Natural killer cell treated with Interleukin-12 subunit alpha and Interleukin-12 subunit beta and Interleukin-15 and Interleukin-18, amount 100 ng/mL, for 72 hours (primary cell): ENCODE data around the gene TMEM176A. TPM values are rescaled to one million over a fixed set of nuclear protein-coding genes. Genes with fewer than 3 reads are reported as not detected.
"Not testable (repeated sequence)": the region's sequence is repeated elsewhere in the genome, so short reads cannot be mapped to it uniquely, and the experiment has no call there.

Source experiments
- ATAC-seq, 2 donors: fragments of 150-1000 bp; cut with Tn5 transposase in 1 of 2; sonication (Bioruptor Pico), chemical (Tn5 transposase) in 1 of 2; 2 replicates each; pipeline ENCODE4 v1.10.0; 2021
- DNase-seq: peaks from one replicate; pipeline ENCODE4 v3.0.0; 2022; ENCODE audit warnings: low spot score
- H3K27ac Mint-ChIP-seq, 2 donors: 1 replicate in 1 of 2; 2 replicates in 1 of 2; pipeline ENCODE4 v1.8.0; 2022; ENCODE audit warnings: mixed read lengths in 2 of 2, mild to moderate bottlenecking in 1 of 2, moderate library complexity in 1 of 2
- H3K27me3 Mint-ChIP-seq, 2 donors: 1 replicate in 1 of 2; 2 replicates in 1 of 2; pipeline ENCODE4 v1.8.0; 2022; ENCODE audit warnings: mixed read lengths in 2 of 2
- H3K36me3 Mint-ChIP-seq: one replicate; pipeline ENCODE4 v1.8.0; 2022; ENCODE audit warnings: mixed read lengths
- H3K4me1 Mint-ChIP-seq, 2 donors: 1 replicate in 1 of 2; 2 replicates in 1 of 2; pipeline ENCODE4 v1.8.0; 2022; ENCODE audit warnings: low read depth in 2 of 2, mixed read lengths in 2 of 2, mild to moderate bottlenecking in 1 of 2
- H3K4me3 Mint-ChIP-seq: one replicate; pipeline ENCODE4 v1.8.0; 2022; ENCODE audit warnings: mixed read lengths
- H3K9me3 Mint-ChIP-seq: 2 replicates; pipeline ENCODE4 v1.8.0; 2022; ENCODE audit warnings: mixed read lengths
- total RNA-seq, 2 donors: library from RNA; stranded (reverse); gene quantifications; one replicate each; pipeline ENCODE4 v1.2.3, GENCODE V29; 2022

The TMEM176A gene
- total RNA-seq, 2 donors from 2014 or later = 0.64 TPM; not detected in 1

DNA sequence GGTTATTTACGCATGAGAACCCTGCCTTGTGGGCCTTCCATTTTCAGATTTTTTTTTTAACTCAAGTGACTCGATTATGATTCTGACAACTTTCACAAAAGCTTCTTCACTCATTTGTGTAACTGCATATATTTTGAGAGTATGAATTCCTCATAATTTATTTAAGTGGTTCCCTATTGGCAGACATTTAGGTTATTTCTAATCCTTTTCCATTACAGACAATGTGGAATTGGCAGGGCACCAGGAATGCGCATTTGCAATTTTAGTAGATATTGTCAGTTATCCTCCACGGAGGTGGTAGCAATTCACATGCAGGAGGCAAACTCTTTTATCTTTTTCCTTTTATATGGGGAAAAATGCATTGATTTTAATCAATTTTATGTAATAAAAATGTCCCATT is 2.9 kb upstream of the TMEM176A start:
- H3K27ac Mint-ChIP-seq = no peak overlapping the region
- ATAC-seq = no peak
- H3K9me3 Mint-ChIP-seq = no peaks in the 10 kb centered on the region
- no peaks in the 10 kb centered on the region for H3K36me3 Mint-ChIP-seq
- H3K27me3 Mint-ChIP-seq = peaks cover 32 to 36% of the 10 kb centered on the region in 2 donors
- no peak for DNase-seq
- no peak overlapping the region for H3K4me3 Mint-ChIP-seq
- peaks cover 0 to 8% of the 10 kb centered on the region in 2 donors for H3K4me1 Mint-ChIP-seq

DNA sequence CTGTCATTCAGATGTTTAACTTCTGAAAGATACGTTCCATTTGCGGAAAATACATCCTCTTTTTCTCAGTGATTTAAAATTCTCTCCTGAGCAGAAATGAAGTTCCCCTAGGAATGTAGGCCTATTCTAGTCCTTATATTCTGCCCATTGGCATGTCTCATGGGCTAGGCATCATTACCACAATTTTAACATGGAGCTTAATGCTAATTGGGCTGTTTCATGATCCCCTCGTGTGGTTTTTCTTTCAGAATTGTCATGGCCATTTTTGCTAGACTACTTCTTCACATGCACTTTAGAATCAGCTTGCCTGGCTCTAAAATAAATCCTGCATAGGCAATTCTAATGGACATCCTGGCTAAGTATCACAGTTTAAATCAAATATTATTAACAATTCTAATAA is 1.4 kb upstream of the TMEM176A start:
- no peak for DNase-seq
- no peak for ATAC-seq
- no peak overlapping the region for H3K27ac Mint-ChIP-seq
- no peaks in the 10 kb centered on the region for H3K36me3 Mint-ChIP-seq
- H3K9me3 Mint-ChIP-seq = no peaks in the 10 kb centered on the region
- peaks cover 0 to 8% of the 10 kb centered on the region in 2 donors for H3K4me1 Mint-ChIP-seq
- H3K4me3 Mint-ChIP-seq = no peak overlapping the region
- H3K27me3 Mint-ChIP-seq = peaks cover 32 to 36% of the 10 kb centered on the region in 2 donors

- H3K27me3 Mint-ChIP-seq = peaks cover 36% of the 10 kb centered on the region in 2 donors
- H3K27ac Mint-ChIP-seq = no peak within 1 kb of the TSS
- no peak for DNase-seq
- H3K9me3 Mint-ChIP-seq = no peaks in the 10 kb centered on the region
- no peak for ATAC-seq
- H3K4me1 Mint-ChIP-seq = peaks cover 0 to 8% of the 10 kb centered on the region in 2 donors
- H3K4me3 Mint-ChIP-seq = peak within 1 kb of the TSS; percentile 49
- H3K36me3 Mint-ChIP-seq = no peaks in the 10 kb centered on the region
These were observed 608 bp upstream of the TMEM176A start, which contains the start of gene TMEM176B for GRCh38 chr7:150799741-150800580. Gene TMEM176B, minus strand, starts transcription at chr7:150800364. Its CDS starts 3,795 bp downstream, at chr7:150796569.

DNA sequence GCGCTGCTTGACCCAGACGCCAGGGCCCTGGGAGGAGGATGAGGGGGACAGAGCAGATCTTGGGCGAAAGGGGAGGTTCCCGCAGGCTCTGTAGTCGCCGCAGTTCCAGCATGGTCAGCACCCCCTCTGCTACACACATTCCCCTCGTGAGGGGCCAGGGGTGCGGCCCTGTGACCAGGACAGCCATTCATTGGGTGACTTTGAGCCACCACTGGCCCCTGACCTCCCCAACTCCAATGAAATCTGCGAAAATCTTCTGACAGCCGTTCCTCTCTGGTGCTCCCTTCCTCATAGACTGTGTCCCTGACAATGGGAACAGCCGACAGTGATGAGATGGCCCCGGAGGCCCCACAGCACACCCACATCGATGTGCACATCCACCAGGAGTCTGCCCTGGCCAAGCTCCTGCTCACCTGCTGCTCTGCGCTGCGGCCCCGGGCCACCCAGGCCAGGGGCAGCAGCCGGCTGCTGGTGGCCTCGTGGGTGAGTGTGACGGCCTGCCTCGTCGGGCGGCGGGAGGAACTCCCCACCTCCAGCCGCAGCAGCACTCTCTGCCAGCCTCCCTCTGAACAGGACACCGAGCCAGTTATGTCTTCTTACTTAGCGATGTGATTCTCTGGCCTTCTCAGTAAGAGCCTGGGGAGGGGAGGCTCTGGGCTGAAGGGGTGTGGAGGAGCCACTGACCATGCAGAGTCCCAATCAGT is 825 bp downstream of the TMEM176A start:
- DNase-seq (no peak), ATAC-seq (peak in 1 of 2 donors; percentile 29)
- Mint-ChIP-seq H3K36me3 (peaks cover 7% of the 10 kb centered on the region), H3K9me3 (no peaks in the 10 kb centered on the region), H3K27ac (no peak overlapping the region), H3K4me1 (peaks cover 0 to 8% of the 10 kb centered on the region in 2 donors), H3K27me3 (peaks cover 31 to 36% of the 10 kb centered on the region in 2 donors), H3K4me3 (peak overlapping the region; percentile 49)

GRCh38 chr7:150801946-150802771 is 1.6 kb downstream of the TMEM176A start:
- no peak for DNase-seq
- peaks cover 7% of the 10 kb centered on the region for H3K36me3 Mint-ChIP-seq
- peak overlapping the region; percentile 44 for H3K4me3 Mint-ChIP-seq
- H3K27ac Mint-ChIP-seq = no peak overlapping the region
- ATAC-seq = no peak
- H3K9me3 Mint-ChIP-seq = no peaks in the 10 kb centered on the region
- peaks cover 0 to 8% of the 10 kb centered on the region in 2 donors for H3K4me1 Mint-ChIP-seq
- peaks cover 28 to 32% of the 10 kb centered on the region in 2 donors for H3K27me3 Mint-ChIP-seq

DNA sequence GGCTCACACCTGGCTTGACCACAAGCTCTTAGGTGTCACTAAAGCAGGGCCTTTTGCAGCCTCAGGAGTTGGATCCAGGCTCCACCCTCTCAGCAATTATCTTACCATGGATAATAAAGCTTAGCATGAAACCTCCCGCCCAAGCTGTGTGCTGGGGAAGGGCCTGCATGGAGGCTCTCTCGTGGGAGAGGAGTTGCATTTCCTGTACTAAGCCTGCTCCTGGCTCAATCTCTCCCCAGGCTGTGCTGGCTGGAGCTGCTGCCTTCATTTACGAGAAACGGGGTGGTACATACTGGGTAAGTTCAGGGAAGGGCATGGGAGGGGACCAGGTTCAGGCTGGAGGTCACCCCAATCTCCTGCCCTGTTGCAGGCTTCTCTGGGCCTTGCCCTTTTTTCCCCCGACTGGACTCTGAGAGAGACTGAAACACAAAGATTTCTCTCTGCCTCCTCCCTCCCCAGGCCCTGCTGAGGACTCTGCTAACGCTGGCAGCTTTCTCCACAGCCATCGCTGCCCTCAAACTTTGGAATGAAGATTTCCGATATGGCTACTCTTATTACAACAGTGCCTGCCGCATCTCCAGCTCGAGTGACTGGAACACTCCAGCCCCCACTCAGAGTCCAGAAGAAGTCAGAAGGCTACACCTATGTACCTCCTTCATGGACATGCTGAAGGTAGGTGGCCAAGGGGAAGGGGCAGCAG is 2.7 kb downstream of the TMEM176A start:
- Mint-ChIP-seq H3K4me1 (peaks cover 0 to 8% of the 10 kb centered on the region in 2 donors), H3K27ac (no peak overlapping the region), H3K9me3 (no peaks in the 10 kb centered on the region), H3K27me3 (peaks cover 26 to 30% of the 10 kb centered on the region in 2 donors), H3K36me3 (peaks cover 7% of the 10 kb centered on the region), H3K4me3 (no peak overlapping the region)
- DNase-seq (no peak), ATAC-seq (no peak)

DNA sequence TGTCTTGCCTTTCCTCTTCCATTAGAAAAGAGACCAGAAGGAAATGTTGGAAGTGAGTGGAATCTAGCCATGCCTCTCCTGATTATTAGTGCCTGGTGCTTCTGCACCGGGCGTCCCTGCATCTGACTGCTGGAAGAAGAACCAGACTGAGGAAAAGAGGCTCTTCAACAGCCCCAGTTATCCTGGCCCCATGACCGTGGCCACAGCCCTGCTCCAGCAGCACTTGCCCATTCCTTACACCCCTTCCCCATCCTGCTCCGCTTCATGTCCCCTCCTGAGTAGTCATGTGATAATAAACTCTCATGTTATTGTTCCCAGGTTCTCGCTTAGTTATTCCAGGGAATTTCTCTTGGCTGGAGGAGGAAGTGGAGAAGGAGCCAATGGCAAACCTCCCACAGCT is 4.2 kb downstream of the TMEM176A start:
- Mint-ChIP-seq H3K4me1 (peaks cover 0 to 8% of the 10 kb centered on the region in 2 donors), H3K36me3 (peaks cover 7% of the 10 kb centered on the region), H3K4me3 (no peak overlapping the region), H3K9me3 (no peaks in the 10 kb centered on the region), H3K27ac (no peak overlapping the region), H3K27me3 (peaks cover 25 to 31% of the 10 kb centered on the region in 2 donors)
- ATAC-seq (no peak), DNase-seq (no peak)

DNA sequence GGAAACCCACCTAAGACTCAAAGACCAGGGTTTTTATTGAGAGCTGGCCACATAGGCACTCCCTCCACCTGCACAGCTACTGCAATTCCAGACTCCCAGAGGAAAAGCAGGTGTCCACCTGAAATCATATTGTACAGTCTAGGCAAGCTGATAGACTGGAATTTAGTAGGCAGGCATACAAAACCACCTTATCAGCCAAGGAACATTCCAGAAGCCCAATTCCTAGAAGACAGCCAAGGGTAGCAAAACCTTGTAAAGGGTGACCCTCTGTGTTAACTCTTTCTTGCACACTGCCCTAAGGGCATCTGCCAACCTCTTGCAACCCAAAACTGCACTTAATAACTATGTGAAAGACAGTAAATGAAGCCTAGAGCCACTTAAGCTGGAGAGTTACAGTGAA is 5.3 kb downstream of the TMEM176A start:
- Mint-ChIP-seq H3K4me3 (no peak overlapping the region), H3K36me3 (peaks cover 7% of the 10 kb centered on the region), H3K27me3 (peaks cover 35 to 38% of the 10 kb centered on the region in 2 donors), H3K4me1 (peaks cover 0 to 8% of the 10 kb centered on the region in 2 donors), H3K27ac (no peak overlapping the region), H3K9me3 (no peaks in the 10 kb centered on the region)
- ATAC-seq (no peak), DNase-seq (no peak)

DNA sequence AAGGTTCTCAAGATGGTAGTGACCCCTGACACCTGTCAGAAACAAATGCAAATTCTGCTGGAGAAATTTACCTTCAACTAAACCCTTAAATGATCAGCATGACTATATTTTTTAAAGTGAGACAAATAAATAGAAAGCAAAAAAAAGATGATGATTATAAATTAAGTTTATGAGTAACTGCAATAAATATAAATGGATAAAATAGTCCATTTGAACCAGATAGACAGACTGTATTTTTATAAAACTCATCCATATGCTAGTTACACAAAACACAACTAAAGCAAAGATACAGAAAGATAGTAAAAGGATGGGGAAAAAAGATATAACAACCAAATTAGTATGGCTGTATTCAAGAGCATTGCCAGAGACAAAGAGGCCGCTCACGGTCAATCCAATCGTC is 5.9 kb downstream of the TMEM176A start:
- no peak overlapping the region for H3K4me3 Mint-ChIP-seq
- no peaks in the 10 kb centered on the region for H3K9me3 Mint-ChIP-seq
- H3K27ac Mint-ChIP-seq = no peak overlapping the region
- peaks cover 0 to 5% of the 10 kb centered on the region in 2 donors for H3K4me1 Mint-ChIP-seq
- DNase-seq = no peak
- peaks cover 7% of the 10 kb centered on the region for H3K36me3 Mint-ChIP-seq
- ATAC-seq = no peak
- H3K27me3 Mint-ChIP-seq = peaks cover 39 to 40% of the 10 kb centered on the region in 2 donors

DNA sequence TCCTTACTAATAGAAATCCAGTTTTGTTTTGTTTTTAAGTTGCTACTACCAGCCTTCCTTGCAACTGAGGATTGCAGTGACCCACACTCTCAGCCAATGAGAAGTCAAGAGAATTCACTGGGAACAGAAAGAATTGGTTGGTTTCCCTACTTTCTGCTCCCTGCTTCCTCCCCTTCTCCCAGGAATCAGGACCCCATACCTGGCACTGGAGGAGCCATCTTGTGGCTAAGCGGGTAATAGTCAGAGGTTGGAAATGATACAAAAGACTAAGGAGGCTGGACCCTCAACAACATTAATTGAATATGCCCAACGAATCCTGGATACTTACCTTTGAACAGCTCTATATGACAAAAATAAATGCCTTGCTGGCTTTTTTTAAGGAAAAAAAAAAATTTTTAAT is 6.3 kb downstream of the TMEM176A start:
- no peak overlapping the region for H3K27ac Mint-ChIP-seq
- no peaks in the 10 kb centered on the region for H3K9me3 Mint-ChIP-seq
- DNase-seq (no peak), ATAC-seq (no peak)
- no peak overlapping the region for H3K4me3 Mint-ChIP-seq
- H3K36me3 Mint-ChIP-seq = peaks cover 7% of the 10 kb centered on the region
- peaks cover 0 to 2% of the 10 kb centered on the region in 2 donors for H3K4me1 Mint-ChIP-seq
- peaks cover 39 to 41% of the 10 kb centered on the region in 2 donors for H3K27me3 Mint-ChIP-seq

GRCh38 chr7:150807616-150808438 is 7.3 kb downstream of the TMEM176A start:
- not testable (repeated sequence) for H3K36me3 Mint-ChIP-seq, H3K4me3 Mint-ChIP-seq, DNase-seq, ATAC-seq, H3K9me3 Mint-ChIP-seq, H3K4me1 Mint-ChIP-seq, H3K27ac Mint-ChIP-seq
- peaks cover 35% of the 10 kb centered on the region in 2 donors for H3K27me3 Mint-ChIP-seq

- no peak for ATAC-seq
- no peak overlapping the region for H3K27ac Mint-ChIP-seq
- no peak for DNase-seq
- no peak overlapping the region for H3K4me3 Mint-ChIP-seq
- H3K36me3 Mint-ChIP-seq = peaks cover 11% of the 10 kb centered on the region
- H3K4me1 Mint-ChIP-seq = no peaks in the 10 kb centered on the region
- H3K9me3 Mint-ChIP-seq = peaks cover 2% of the 10 kb centered on the region
- H3K27me3 Mint-ChIP-seq = peaks cover 56 to 74% of the 10 kb centered on the region in 2 donors
These were observed 13.9 kb downstream of the TMEM176A start for GRCh38 chr7:150814328-150815001.
